H1 (cell line): ENCODE data around the gene MAPK1.
"Not testable (repeated sequence)": the region's sequence is repeated elsewhere in the genome, so short reads cannot be mapped to it uniquely, and the experiment has no call there.

ENCODE experiments used
- ATF3 ChIP-seq: IDR thresholded peaks from 2 replicates; pipeline ENCODE4 v1.6.1; 2011; ENCODE audit warnings: low read depth, mild to moderate bottlenecking, low read length; ENCODE audit not compliant: insufficient read depth
- RAD21 ChIP-seq, 2 experiments: IDR thresholded peaks in 1 of 2; conservative IDR thresholded peaks in 1 of 2; 2 replicates each; pipeline ENCODE4 v1.6.1; 2011; ENCODE audit warnings: low read depth in 2 of 2, low read length in 2 of 2, improper control_type of control experiment in 1 of 2, inconsistent platforms in 1 of 2, mild to moderate bottlenecking in 1 of 2, moderate library complexity in 1 of 2
- SP1 ChIP-seq: IDR thresholded peaks from 2 replicates; pipeline ENCODE4 v1.6.1; 2011; ENCODE audit warnings: low read depth, low read length
- USF2 ChIP-seq: IDR thresholded peaks from 2 replicates; pipeline ENCODE4 v1.6.1; 2011; ENCODE audit warnings: low read length, improper control_type of control experiment
- TF ChIP-seq, protein P1 (sequence below), 3 experiments: IDR thresholded peaks; 1 replicate in 2 of 3; 2 replicates in 1 of 3; pipeline versions ENCODE4 v1.5.1 to v1.6.1; 2011; ENCODE audit warnings: low read length in 3 of 3, mild to moderate bottlenecking in 3 of 3, inconsistent platforms in 2 of 3, low read depth in 1 of 3, moderate library complexity in 1 of 3; ENCODE audit not compliant: insufficient read depth in 1 of 3; ENCODE audit errors: control extremely low read depth in 1 of 3

DNA sequence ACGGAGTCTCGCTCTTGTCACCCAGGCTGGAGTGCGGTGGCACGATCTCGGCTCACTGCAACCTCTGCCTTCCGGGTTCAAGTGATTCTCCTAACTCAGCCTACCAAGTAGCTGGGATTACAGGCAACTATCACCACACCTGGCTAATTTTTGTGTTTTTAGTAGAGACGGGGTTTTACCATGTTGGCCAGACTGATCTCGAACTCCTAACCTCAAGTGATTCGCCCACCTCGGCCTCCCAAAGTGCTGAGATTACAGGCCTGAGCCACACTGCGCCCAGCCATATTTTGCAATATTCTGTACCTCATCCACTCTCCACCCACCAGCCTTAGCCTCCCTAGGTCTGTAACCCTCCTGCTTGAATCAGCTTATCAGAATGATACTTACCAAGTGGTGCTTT, 37.8 kb upstream of the MAPK1 start:
- not testable (repeated sequence) for TF ChIP-seq SP1; RAD21 (IDR thresholded peaks at IDR 0.05 in 1 of 2, conservative IDR thresholded peaks at IDR 0.05 in 1 of 2; ENCODE audit: low read depth in 2 of 2, low read length in 2 of 2); USF2; ATF3
- TF ChIP-seq, protein P1, sequence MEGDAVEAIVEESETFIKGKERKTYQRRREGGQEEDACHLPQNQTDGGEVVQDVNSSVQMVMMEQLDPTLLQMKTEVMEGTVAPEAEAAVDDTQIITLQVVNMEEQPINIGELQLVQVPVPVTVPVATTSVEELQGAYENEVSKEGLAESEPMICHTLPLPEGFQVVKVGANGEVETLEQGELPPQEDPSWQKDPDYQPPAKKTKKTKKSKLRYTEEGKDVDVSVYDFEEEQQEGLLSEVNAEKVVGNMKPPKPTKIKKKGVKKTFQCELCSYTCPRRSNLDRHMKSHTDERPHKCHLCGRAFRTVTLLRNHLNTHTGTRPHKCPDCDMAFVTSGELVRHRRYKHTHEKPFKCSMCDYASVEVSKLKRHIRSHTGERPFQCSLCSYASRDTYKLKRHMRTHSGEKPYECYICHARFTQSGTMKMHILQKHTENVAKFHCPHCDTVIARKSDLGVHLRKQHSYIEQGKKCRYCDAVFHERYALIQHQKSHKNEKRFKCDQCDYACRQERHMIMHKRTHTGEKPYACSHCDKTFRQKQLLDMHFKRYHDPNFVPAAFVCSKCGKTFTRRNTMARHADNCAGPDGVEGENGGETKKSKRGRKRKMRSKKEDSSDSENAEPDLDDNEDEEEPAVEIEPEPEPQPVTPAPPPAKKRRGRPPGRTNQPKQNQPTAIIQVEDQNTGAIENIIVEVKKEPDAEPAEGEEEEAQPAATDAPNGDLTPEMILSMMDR (IDR thresholded peaks at IDR 0.05; ENCODE audit: control extremely low read depth in 1 of 3, insufficient read depth in 1 of 3, low read depth in 1 of 3, low read length in 3 of 3) = not testable (repeated sequence)
